OCI-LY3 (cell line): ENCODE results near the gene UQCC5.

Source experiments
- H2AFZ ChIP-seq: fragments of 200-600, 300-600 bp; shearing (Covaris generic); 2 replicates; pipeline ENCODE4 v1.6.0; 2014; ENCODE audit warnings: antibody characterized with exemption, low read depth, low read length
- H3K27ac ChIP-seq: fragments of 200-600, 300-600 bp; sonication (generic); 2 replicates; pipeline ENCODE4 v1.5.1; 2014; ENCODE audit warnings: mild to moderate bottlenecking, low read length, moderate library complexity, mixed read lengths
- H3K27me3 ChIP-seq: fragments of 200-600, 300-600 bp; sonication (generic); 2 replicates; pipeline ENCODE4 v1.6.1; 2014; ENCODE audit warnings: low read depth, low read length, mixed read lengths
- H3K36me3 ChIP-seq: fragments of 200-600, 300-600 bp; sonication (generic); replicated peaks from 2 replicates; pipeline ENCODE3; 2014; ENCODE audit warnings: low read depth, low read length, mixed read lengths
- H3K4me1 ChIP-seq: fragments of 300-600, 200-600 bp; sonication (generic); 2 replicates; pipeline ENCODE4 v1.6.1; 2014; ENCODE audit warnings: low read length, mixed read lengths
- H3K4me2 ChIP-seq: fragments of 200-600, 300-600 bp; sonication (generic); 2 replicates; pipeline ENCODE4 v1.6.1; 2014; ENCODE audit warnings: low read length, mixed read lengths
- H3K4me3 ChIP-seq: fragments of 300-600, 200-600 bp; sonication (generic); 2 replicates; pipeline ENCODE4 v1.5.1; 2014; ENCODE audit warnings: antibody characterized with exemption, mild to moderate bottlenecking, low read length, moderate library complexity
- H3K79me2 ChIP-seq: fragments of 300-600, 200-600 bp; shearing (Covaris generic); 2 replicates; pipeline ENCODE4 v1.6.1; 2014; ENCODE audit warnings: mild to moderate bottlenecking, low read length, mixed read lengths
- H3K9ac ChIP-seq: fragments of 300-600, 200-600 bp; shearing (Covaris generic); 2 replicates; pipeline ENCODE4 v1.6.0; 2014; ENCODE audit warnings: mild to moderate bottlenecking, low read length, moderate library complexity
- H3K9me3 ChIP-seq: fragments of 200-600, 300-600 bp; shearing (Covaris generic); 2 replicates; pipeline ENCODE4 v1.6.1; 2014; ENCODE audit warnings: low read length, mixed read lengths; ENCODE audit not compliant: insufficient read depth
- H4K20me1 ChIP-seq: fragments of 200-600, 300-600 bp; sonication (generic); 2 replicates; pipeline ENCODE4 v1.6.1; 2016; ENCODE audit warnings: low read length, mixed read lengths; ENCODE audit not compliant: insufficient read depth
- CTCF ChIP-seq: fragments of 200-600, 300-600 bp; sonication (generic); IDR thresholded peaks from 2 replicates; pipeline ENCODE4 v1.5.1; 2014; ENCODE audit warnings: antibody characterized with exemption, low read length, low read depth
- EZH2phosphoT487 ChIP-seq: fragments of 200-600 bp; shearing (Covaris generic); IDR thresholded peaks from 2 replicates; pipeline ENCODE4 v1.6.1; 2018; ENCODE audit warnings: antibody characterized with exemption, mixed run types, low read depth

Gene UQCC5

GRCh38 chr3:52547143-52547542 is 10.7 kb downstream of the UQCC5 start:
- Histone ChIP-seq H4K20me1 (no peaks in the 10 kb centered on the region), H3K36me3 (peaks cover 35% of the 10 kb centered on the region), H3K27me3 (no peaks in the 10 kb centered on the region), H3K4me3 (no peak overlapping the region), H3K9ac (no peak overlapping the region), H3K4me1 (no peaks in the 10 kb centered on the region), H3K27ac (no peak overlapping the region), H3K4me2 (no peak overlapping the region), H3K9me3 (no peaks in the 10 kb centered on the region), H2AFZ (no peak overlapping the region), H3K79me2 (peaks cover 7% of the 10 kb centered on the region; the same call in 1 of the 2 replicates)
- no peak for TF ChIP-seq EZH2phosphoT487
- no peak for TF ChIP-seq CTCF

DNA sequence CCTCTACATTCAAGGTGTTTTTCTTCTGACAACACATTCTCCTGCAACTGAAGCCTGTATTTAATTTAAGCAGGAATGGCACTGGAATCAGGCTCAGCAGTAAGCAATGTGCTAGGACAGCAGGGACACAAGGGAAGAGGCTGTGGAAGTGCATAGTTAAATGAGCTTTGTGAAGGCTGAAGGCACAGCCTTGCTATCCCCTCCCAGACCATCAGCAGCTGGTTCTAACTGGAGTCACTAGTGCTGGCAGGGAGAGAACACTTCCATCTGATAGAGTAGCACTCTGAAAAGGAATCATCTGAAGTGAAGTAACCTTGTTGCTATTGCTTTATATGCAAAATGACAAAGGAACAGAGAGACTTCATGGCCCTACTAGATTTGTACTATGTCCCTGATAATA is 14.7 kb downstream of the UQCC5 start:
- Histone ChIP-seq H3K4me1 (no peaks in the 10 kb centered on the region), H3K79me2 (no peaks in the 10 kb centered on the region), H3K4me3 (no peak overlapping the region), H3K4me2 (no peak overlapping the region), H3K9me3 (no peaks in the 10 kb centered on the region), H2AFZ (no peak overlapping the region), H3K36me3 (peaks cover 50% of the 10 kb centered on the region), H3K27ac (no peak overlapping the region), H3K9ac (no peak overlapping the region), H4K20me1 (no peaks in the 10 kb centered on the region), H3K27me3 (no peaks in the 10 kb centered on the region)
- TF ChIP-seq EZH2phosphoT487, result no peak
- TF ChIP-seq CTCF, result no peak

- H3K9me3 ChIP-seq, result no peaks in the 10 kb centered on the region
- H3K4me3 ChIP-seq, result no peak overlapping the region
- peaks cover 50% of the 10 kb centered on the region for H3K36me3 ChIP-seq
- no peak overlapping the region for H3K27ac ChIP-seq
- no peak overlapping the region for H2AFZ ChIP-seq
- no peaks in the 10 kb centered on the region for H3K79me2 ChIP-seq
- H3K4me2 ChIP-seq, result no peak overlapping the region
- H3K27me3 ChIP-seq, result no peaks in the 10 kb centered on the region
- H4K20me1 ChIP-seq, result no peaks in the 10 kb centered on the region
- no peak for TF ChIP-seq EZH2phosphoT487
- TF ChIP-seq CTCF, result no peak
- no peak overlapping the region for H3K9ac ChIP-seq
- no peaks in the 10 kb centered on the region for H3K4me1 ChIP-seq
These were observed 15.7 kb downstream of the UQCC5 start for GRCh38 chr3:52552089-52552488.

DNA sequence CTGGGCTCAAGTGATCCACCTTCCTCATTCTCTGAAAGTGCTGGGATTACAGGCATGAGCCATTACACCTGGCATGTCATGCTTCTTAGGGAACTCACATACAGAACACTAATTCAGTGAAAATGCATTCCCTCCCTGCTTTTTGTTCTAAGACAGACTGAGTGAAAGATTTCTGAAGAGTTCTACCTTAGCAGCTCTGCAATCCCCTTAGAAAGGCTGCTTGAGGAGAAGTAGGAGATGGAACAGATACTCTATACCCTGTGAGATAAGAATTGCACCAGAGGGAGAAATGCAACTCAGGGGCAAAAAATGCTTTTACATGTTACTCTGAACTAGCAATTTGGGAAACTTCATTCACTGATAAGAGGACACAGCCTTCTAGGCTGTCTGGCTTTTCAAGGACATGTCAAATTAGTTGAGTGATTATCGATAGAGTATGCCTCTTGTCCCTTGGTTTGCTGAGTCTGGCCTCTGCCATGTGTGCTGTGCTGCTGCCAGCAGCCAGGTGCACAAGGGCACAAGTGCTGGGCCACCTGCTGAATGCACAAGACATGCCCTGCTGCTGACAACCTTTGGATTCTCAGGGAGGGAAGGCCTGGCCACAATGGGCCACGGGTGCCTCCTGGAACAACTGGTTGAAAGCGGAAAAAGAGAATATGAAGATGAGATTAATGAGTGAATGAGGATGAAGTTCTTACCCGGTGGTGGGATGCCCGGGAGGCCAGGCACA is 17.8 kb downstream of the UQCC5 start:
- Histone ChIP-seq H3K36me3 (peaks cover 59% of the 10 kb centered on the region), H2AFZ (no peak overlapping the region), H3K4me2 (no peak overlapping the region), H3K4me3 (no peak overlapping the region), H3K9ac (no peak overlapping the region), H3K9me3 (no peaks in the 10 kb centered on the region), H3K27ac (no peak overlapping the region), H3K4me1 (no peaks in the 10 kb centered on the region), H3K27me3 (no peaks in the 10 kb centered on the region), H4K20me1 (no peaks in the 10 kb centered on the region), H3K79me2 (no peaks in the 10 kb centered on the region)
- TF ChIP-seq EZH2phosphoT487 (no peak), CTCF (no peak)
